ENCODE data around the gene DLG5. TPM values are rescaled to one million over a fixed set of nuclear protein-coding genes. Genes with fewer than 3 reads are reported as not detected.
A peak's percentile ranks its signal among the peaks of the same experiment; 100 is the strongest.

DLG5 gene
- total and polyA plus RNA-seq, 9 of the 15 experiments (the other 6 are each of a cell fraction or from before 2014, with no cell fraction given) = 1.4 to 26.8 (median 11.2) TPM

DNA sequence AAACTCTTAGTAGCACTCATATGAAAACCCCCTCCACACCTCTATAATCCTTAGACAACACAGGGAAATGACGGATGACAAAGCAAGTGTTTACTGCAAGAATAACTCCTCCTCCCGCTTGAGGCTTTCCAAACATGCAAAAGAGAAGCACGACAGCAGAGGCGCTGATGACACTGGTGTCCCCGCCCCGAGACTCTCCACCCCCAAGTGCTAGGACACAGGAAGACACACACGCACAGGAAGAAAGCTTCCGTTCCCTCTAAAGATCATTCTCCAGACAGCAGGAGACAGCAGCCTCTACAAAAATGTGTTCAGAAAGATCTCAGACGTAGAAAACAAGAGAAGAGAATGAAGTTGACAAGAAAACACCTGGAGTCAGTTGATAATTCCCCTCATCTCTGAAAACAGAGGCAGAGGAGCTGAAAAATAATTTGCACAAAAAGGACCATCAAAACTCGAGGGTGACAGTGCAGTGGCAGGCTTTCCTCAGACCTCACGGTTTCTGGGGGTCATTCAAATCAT is 90.2 kb downstream of the DLG5 start:
- H3K4me1 ChIP-seq (replicated peaks in 1 of 2; ENCODE audit: control insufficient read depth in 2 of 2, insufficient read depth in 2 of 2, low read length in 2 of 2) = peaks cover 21 to 31% of the 10 kb centered on the region in 2 experiments
- no peaks in the 10 kb centered on the region; the same call in 2 of the 3 replicates for H3K79me2 ChIP-seq (ENCODE audit: control insufficient read depth, insufficient read depth, low read length)
- peak; percentile 97 for ATAC-seq
- H3K4me2 ChIP-seq (ENCODE audit: insufficient read depth, low read length) = peak overlapping the region; percentile 76
- H3K9me1 ChIP-seq (ENCODE audit: control insufficient read depth, insufficient read depth, low read length) = no peaks in the 10 kb centered on the region
- H3K9ac ChIP-seq (ENCODE audit: insufficient read depth in 1 of 2, low read depth in 2 of 2, low read length in 2 of 2) = peak overlapping the region; percentile 27 to 71; a peak in 3 of 4 replicates
- no peaks in the 10 kb centered on the region for H3K9me3 ChIP-seq (replicated peaks; ENCODE audit: control insufficient read depth, insufficient read depth, low read depth, low read length)
- in situ Hi-C loops (cut with MboI) = no loop called here
- peak overlapping the region; percentile 18; the same call in 1 of the 2 replicates for H3K4me3 ChIP-seq
- H3K36me3 ChIP-seq (ENCODE audit: control insufficient read depth, insufficient read depth, low read length) = peaks cover 58% of the 10 kb centered on the region
- DNase-seq (ENCODE audit: extremely low read depth in 1 of 4, low spot score in 3 of 4) = peak; percentile 92 to 96 (median 94)
- ChIA-PET CTCF (ENCODE audit: low intra/inter-chr PET ratio) (interaction anchor here (0.6 kb wide), 1 partner anchor 342 kb away, joined by 3 read pairs; no protein-coding TSS in a partner anchor), POLR2A (interaction anchor here (0.6 to 1.1 kb wide), 15 partner anchors 9 to 1555 kb away, joined by 3 to 4 read pairs (median 3); no protein-coding TSS in a partner anchor)
- H3K27ac ChIP-seq (ENCODE audit: extremely low read depth, low read depth, low read length) = peak overlapping the region; percentile 93
- H4K20me1 ChIP-seq (replicated peaks; ENCODE audit: control insufficient read depth, insufficient read depth, low read length) = no peaks in the 10 kb centered on the region
- BruUV-seq (replicated peaks) = no TSS peak
- intact Hi-C loops (cut with micrococcal nuclease) = loop anchor here (2.0 to 5.0 kb wide), 2 partner anchors 72 to 664 kb away; no protein-coding TSS in a partner anchor
- H2AFZ ChIP-seq (ENCODE audit: low read depth, low read length) = peak overlapping the region; percentile 93
- FAIRE-seq = peak; percentile 99
- WGBS (ENCODE audit: insufficient coverage, low coverage, missing lambda C conversion rate) = 2% methylated on average over 11 of the region's 11 CpGs
- no peaks in the 10 kb centered on the region for H3K27me3 ChIP-seq (ENCODE audit: control insufficient read depth in 2 of 2, insufficient read depth in 2 of 2, low read length in 2 of 2)
- TF ChIP-seq, protein P1, sequence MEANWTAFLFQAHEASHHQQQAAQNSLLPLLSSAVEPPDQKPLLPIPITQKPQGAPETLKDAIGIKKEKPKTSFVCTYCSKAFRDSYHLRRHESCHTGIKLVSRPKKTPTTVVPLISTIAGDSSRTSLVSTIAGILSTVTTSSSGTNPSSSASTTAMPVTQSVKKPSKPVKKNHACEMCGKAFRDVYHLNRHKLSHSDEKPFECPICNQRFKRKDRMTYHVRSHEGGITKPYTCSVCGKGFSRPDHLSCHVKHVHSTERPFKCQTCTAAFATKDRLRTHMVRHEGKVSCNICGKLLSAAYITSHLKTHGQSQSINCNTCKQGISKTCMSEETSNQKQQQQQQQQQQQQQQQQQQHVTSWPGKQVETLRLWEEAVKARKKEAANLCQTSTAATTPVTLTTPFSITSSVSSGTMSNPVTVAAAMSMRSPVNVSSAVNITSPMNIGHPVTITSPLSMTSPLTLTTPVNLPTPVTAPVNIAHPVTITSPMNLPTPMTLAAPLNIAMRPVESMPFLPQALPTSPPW (CRISPR knock-in tag; IDR thresholded peaks at IDR 0.05) = peak; percentile 33; the same call in 1 of the 2 replicates
- TF ChIP-seq USF2 (CRISPR knock-in tag; IDR thresholded peaks at IDR 0.05) (no peak), MEF2A (IDR thresholded peaks at IDR 0.05; ENCODE audit: control insufficient read depth, low read depth, low read length) (0 out of 2 replicates have a peak, but pooled peaks have one; percentile 26), HDAC2 (IDR thresholded peaks at IDR 0.05) (peak; percentile 56; the same call in 1 of the 2 replicates), EWSR1 (IDR thresholded peaks at IDR 0.05; ENCODE audit: borderline replicate concordance, low read depth, partially characterized antibody) (no peak), HMG20A (CRISPR knock-in tag; conservative IDR thresholded peaks at IDR 0.05) (no peak), EHMT2 (IDR thresholded peaks at IDR 0.05) (peak; percentile 37; the same call in 1 of the 2 replicates), ZNF764 (CRISPR knock-in tag; IDR thresholded peaks at IDR 0.05; ENCODE audit: low read depth) (no peak), CTBP1 (IDR thresholded peaks at IDR 0.05; ENCODE audit: borderline replicate concordance) (peak; percentile 34; the same call in 1 of the 2 replicates), TAL1 (IDR thresholded peaks at IDR 0.05) (peak; percentile 54; the same call in 1 of the 2 replicates), MYNN (IDR thresholded peaks at IDR 0.05) (no peak), MYNN (CRISPR knock-in tag; IDR thresholded peaks at IDR 0.05) (no peak), EP400 (IDR thresholded peaks at IDR 0.05) (peak; percentile 56), PML (IDR thresholded peaks at IDR 0.05; ENCODE audit: low read length) (peak; percentile 63; the same call in 1 of the 2 replicates), ZNF146 (CRISPR knock-in tag; IDR thresholded peaks at IDR 0.05; ENCODE audit: unreplicated experiment) (no peak)
- TF ChIP-seq, protein P2, sequence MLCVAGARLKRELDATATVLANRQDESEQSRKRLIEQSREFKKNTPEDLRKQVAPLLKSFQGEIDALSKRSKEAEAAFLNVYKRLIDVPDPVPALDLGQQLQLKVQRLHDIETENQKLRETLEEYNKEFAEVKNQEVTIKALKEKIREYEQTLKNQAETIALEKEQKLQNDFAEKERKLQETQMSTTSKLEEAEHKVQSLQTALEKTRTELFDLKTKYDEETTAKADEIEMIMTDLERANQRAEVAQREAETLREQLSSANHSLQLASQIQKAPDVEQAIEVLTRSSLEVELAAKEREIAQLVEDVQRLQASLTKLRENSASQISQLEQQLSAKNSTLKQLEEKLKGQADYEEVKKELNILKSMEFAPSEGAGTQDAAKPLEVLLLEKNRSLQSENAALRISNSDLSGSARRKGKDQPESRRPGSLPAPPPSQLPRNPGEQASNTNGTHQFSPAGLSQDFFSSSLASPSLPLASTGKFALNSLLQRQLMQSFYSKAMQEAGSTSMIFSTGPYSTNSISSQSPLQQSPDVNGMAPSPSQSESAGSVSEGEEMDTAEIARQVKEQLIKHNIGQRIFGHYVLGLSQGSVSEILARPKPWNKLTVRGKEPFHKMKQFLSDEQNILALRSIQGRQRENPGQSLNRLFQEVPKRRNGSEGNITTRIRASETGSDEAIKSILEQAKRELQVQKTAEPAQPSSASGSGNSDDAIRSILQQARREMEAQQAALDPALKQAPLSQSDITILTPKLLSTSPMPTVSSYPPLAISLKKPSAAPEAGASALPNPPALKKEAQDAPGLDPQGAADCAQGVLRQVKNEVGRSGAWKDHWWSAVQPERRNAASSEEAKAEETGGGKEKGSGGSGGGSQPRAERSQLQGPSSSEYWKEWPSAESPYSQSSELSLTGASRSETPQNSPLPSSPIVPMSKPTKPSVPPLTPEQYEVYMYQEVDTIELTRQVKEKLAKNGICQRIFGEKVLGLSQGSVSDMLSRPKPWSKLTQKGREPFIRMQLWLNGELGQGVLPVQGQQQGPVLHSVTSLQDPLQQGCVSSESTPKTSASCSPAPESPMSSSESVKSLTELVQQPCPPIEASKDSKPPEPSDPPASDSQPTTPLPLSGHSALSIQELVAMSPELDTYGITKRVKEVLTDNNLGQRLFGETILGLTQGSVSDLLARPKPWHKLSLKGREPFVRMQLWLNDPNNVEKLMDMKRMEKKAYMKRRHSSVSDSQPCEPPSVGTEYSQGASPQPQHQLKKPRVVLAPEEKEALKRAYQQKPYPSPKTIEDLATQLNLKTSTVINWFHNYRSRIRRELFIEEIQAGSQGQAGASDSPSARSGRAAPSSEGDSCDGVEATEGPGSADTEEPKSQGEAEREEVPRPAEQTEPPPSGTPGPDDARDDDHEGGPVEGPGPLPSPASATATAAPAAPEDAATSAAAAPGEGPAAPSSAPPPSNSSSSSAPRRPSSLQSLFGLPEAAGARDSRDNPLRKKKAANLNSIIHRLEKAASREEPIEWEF (CRISPR knock-in tag; IDR thresholded peaks at IDR 0.05) = no peak
